HuH-7 (cell line): ENCODE measurements around the gene AKAIN1.

ENCODE experiments used
- DNase-seq: peaks from one replicate; pipeline ENCODE4 v3.0.0; 2011; ENCODE audit warnings: low spot score

AKAIN1 gene

GRCh38 chr18:5093902-5094301 is 103.2 kb downstream of the AKAIN1 start:
- DNase-seq: no peak
